Fibroblast of lung (primary cell): ENCODE data around the gene TAOK3. TPM values are rescaled to one million over a fixed set of nuclear protein-coding genes. Genes with fewer than 3 reads are reported as not detected.

Source experiments
- DNase-seq, 2 donors: peaks; one replicate each; pipeline versions ENCODE4 v3.0.0 to v3.0.0-alpha.2; 2010; ENCODE audit warnings: low read depth in 2 of 2
- H2AFZ ChIP-seq: 2 replicates; pipeline ENCODE4 v1.5.1; 2012; ENCODE audit warnings: low read length, control low read depth, inconsistent platforms
- H3K27ac ChIP-seq: 2 replicates; pipeline ENCODE4 v1.5.1; 2011; ENCODE audit warnings: low read length, control low read depth; ENCODE audit not compliant: insufficient read depth
- H3K27me3 ChIP-seq: 2 replicates; pipeline ENCODE4 v1.5.1; 2011; ENCODE audit warnings: mild to moderate bottlenecking, low read length; ENCODE audit not compliant: control insufficient read depth, insufficient read depth
- H3K36me3 ChIP-seq: 2 replicates; pipeline ENCODE4 v1.5.1; 2011; ENCODE audit warnings: low read length; ENCODE audit not compliant: control insufficient read depth, insufficient read depth
- H3K4me1 ChIP-seq: 2 replicates; pipeline ENCODE4 v1.5.1; 2011; ENCODE audit warnings: low read length; ENCODE audit not compliant: control insufficient read depth, insufficient read depth; ENCODE audit errors: extremely low read depth
- H3K4me2 ChIP-seq: 2 replicates; pipeline ENCODE4 v1.5.1; 2011; ENCODE audit warnings: low read length, control low read depth; ENCODE audit not compliant: insufficient read depth; ENCODE audit errors: extremely low read depth
- H3K4me3 ChIP-seq, 4 experiments: fragments of 200-600 bp in 1 of 4; sonication (generic) in 1 of 4; replicated peaks in 1 of 4; 2 replicates each; pipeline ENCODE4 v1.5.1; 2011 to 2016; ENCODE audit warnings: low read length in 4 of 4, low read depth in 3 of 4, mild to moderate bottlenecking in 3 of 4, control low read depth in 2 of 4, inconsistent platforms in 1 of 4, mixed read lengths in 1 of 4; ENCODE audit not compliant: insufficient read depth in 1 of 4; ENCODE audit errors: control extremely low read depth in 1 of 4
- H3K79me2 ChIP-seq: 2 replicates; pipeline ENCODE4 v1.5.1; 2012; ENCODE audit warnings: mild to moderate bottlenecking, low read length, inconsistent platforms; ENCODE audit not compliant: control insufficient read depth, insufficient read depth
- H3K9ac ChIP-seq: 2 replicates; pipeline ENCODE4 v1.5.1; 2011; ENCODE audit warnings: mild to moderate bottlenecking, low read length, control low read depth; ENCODE audit not compliant: insufficient read depth
- H3K9me3 ChIP-seq: 2 replicates; pipeline ENCODE4 v1.5.1; 2012; ENCODE audit warnings: low read depth, low read length; ENCODE audit not compliant: control insufficient read depth, insufficient read depth
- H4K20me1 ChIP-seq: 2 replicates; pipeline ENCODE4 v1.5.1; 2011; ENCODE audit warnings: low read length; ENCODE audit not compliant: control insufficient read depth, insufficient read depth; ENCODE audit errors: extremely low read depth
- EZH2 ChIP-seq: IDR thresholded peaks from 2 replicates; pipeline ENCODE4 v1.5.1; 2012; ENCODE audit warnings: low read length, control low read depth, mild to moderate bottlenecking; ENCODE audit errors: missing control alignments
- polyA plus RNA-seq, 2 donors: library from polyadenylated mRNA; depleted of rRNA in 1 of 2; stranded (reverse) in 1 of 2; unstranded in 1 of 2; fragments of >200 nt; gene quantifications; 2 replicates each; pipeline ENCODE4 v1.2.1, GENCODE V29; 2011 to 2012; ENCODE audit warnings: missing spikeins in 1 of 2
- total RNA-seq: library from RNA; depleted of rRNA; stranded (reverse); fragments of >200 nt; gene quantifications from 2 replicates; pipeline ENCODE4 v1.2.1, GENCODE V29; 2014
- TF ChIP-seq, protein P1 (sequence below), 2 donors: IDR thresholded peaks in 1 of 2; conservative IDR thresholded peaks in 1 of 2; 1 replicate in 1 of 2; 2 replicates in 1 of 2; pipeline ENCODE4 v1.5.1; 2011 to 2012; ENCODE audit warnings: low read length in 2 of 2, control low read depth in 1 of 2, inconsistent platforms in 1 of 2, low read depth in 1 of 2, mild to moderate bottlenecking in 1 of 2

TAOK3 gene
- total and polyA plus RNA-seq, 2 donors (not counting 1 experiment from before 2014, with no cell fraction given), result 64.7 to 97.4 TPM

DNA sequence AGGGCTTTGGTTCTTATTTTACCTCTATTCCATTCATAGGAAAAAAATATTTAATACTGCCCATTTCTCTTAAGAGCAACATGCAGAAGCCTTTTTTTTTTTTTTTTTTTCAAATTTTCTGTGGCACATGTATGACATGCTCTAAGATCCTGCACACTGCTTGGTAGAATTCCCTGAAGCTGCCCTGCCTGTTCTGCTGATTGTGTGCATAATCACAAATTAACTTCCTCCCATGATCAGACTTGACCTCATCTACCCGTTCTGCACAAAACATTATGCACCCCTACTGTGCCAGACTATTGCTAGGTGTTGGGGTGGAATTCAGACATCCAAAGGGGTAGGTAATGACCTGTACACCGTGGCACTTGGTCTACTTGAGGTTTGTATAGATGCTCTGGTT lies 25.8 kb upstream of the TAOK3 start:
- no peaks in the 10 kb centered on the region for H3K27me3 ChIP-seq
- no peak for DNase-seq
- H3K79me2 ChIP-seq, result no peaks in the 10 kb centered on the region
- no peak overlapping the region for H3K4me2 ChIP-seq
- H3K4me1 ChIP-seq, result no peaks in the 10 kb centered on the region
- H3K27ac ChIP-seq, result no peak overlapping the region
- H2AFZ ChIP-seq, result no peak overlapping the region
- no peaks in the 10 kb centered on the region for H4K20me1 ChIP-seq
- H3K9me3 ChIP-seq, result no peaks in the 10 kb centered on the region
- H3K36me3 ChIP-seq, result peaks cover 3% of the 10 kb centered on the region
- H3K9ac ChIP-seq, result no peak overlapping the region
- H3K4me3 ChIP-seq, result no peak overlapping the region
- TF ChIP-seq, protein P1, sequence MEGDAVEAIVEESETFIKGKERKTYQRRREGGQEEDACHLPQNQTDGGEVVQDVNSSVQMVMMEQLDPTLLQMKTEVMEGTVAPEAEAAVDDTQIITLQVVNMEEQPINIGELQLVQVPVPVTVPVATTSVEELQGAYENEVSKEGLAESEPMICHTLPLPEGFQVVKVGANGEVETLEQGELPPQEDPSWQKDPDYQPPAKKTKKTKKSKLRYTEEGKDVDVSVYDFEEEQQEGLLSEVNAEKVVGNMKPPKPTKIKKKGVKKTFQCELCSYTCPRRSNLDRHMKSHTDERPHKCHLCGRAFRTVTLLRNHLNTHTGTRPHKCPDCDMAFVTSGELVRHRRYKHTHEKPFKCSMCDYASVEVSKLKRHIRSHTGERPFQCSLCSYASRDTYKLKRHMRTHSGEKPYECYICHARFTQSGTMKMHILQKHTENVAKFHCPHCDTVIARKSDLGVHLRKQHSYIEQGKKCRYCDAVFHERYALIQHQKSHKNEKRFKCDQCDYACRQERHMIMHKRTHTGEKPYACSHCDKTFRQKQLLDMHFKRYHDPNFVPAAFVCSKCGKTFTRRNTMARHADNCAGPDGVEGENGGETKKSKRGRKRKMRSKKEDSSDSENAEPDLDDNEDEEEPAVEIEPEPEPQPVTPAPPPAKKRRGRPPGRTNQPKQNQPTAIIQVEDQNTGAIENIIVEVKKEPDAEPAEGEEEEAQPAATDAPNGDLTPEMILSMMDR (conservative IDR thresholded peaks at IDR 0.05 in 1 of 2, IDR thresholded peaks at IDR 0.05 in 1 of 2; ENCODE audit: low read depth in 1 of 2, low read length in 2 of 2), result no peak
- no peak for TF ChIP-seq EZH2

DNA sequence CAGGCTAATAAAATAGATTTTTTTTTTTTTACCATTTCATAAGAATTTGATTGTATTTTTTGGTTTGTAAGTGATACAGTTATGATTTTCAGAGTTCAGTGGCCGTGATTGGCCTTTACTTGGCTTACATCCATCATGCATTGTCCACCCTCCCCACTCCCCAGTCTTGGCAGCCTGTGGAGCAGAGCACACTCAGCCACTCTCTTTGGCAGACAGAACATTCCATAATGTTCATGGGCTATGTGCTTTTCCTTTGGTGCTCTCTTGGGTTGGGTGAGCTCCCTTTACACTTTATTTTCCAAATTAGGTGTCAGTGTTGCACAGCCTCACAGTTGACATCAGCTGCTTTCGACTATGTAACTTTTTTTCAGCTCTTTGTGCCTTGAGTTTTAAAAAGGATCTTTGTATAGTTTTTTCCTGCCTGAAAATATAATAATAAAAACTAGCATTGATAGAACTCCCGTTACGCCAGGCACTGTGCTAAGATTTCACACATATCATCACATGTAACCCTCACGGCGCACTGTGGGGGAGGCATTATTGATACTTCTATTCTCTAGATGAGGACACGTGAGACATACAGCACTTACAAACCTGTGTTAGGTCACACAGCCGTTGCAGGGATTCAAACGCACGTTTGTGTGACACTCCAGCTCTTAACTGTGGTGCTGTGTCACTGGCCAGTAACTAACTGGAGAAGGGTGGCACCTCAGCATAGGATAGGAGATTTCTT lies 25.2 kb upstream of the TAOK3 start:
- TF ChIP-seq, protein P1 (conservative IDR thresholded peaks at IDR 0.05 in 1 of 2, IDR thresholded peaks at IDR 0.05 in 1 of 2; ENCODE audit: low read depth in 1 of 2, low read length in 2 of 2), result no peak
- H4K20me1 ChIP-seq, result no peaks in the 10 kb centered on the region
- H2AFZ ChIP-seq, result no peak overlapping the region
- no peaks in the 10 kb centered on the region for H3K4me1 ChIP-seq
- H3K27ac ChIP-seq, result no peak overlapping the region
- H3K9me3 ChIP-seq, result no peaks in the 10 kb centered on the region
- no peak overlapping the region for H3K4me2 ChIP-seq
- H3K4me3 ChIP-seq, result no peak overlapping the region
- no peaks in the 10 kb centered on the region for H3K27me3 ChIP-seq
- no peak overlapping the region for H3K9ac ChIP-seq
- no peak for DNase-seq
- H3K36me3 ChIP-seq, result peaks cover 1% of the 10 kb centered on the region
- no peaks in the 10 kb centered on the region for H3K79me2 ChIP-seq

DNA sequence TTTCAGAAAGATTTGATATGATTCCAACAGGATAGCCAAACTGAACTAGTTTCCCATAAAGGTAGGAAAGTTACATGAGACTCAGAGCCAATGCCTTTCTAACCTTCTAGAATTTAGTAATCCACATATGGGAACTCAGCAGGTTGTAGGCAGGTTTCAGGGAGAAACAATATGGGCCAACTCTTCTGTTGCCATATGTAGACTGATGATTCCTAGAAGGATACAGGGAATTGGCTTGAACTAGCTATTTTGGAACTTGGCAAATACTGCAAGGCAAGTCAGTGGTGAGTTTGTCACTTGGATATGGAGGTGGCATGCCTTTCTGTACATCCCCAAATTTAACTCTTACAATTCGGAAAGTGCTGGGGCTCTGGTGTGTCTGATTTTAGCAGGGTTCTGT lies 19.1 kb upstream of the TAOK3 start:
- TF ChIP-seq, protein P1 (conservative IDR thresholded peaks at IDR 0.05 in 1 of 2, IDR thresholded peaks at IDR 0.05 in 1 of 2; ENCODE audit: low read depth in 1 of 2, low read length in 2 of 2), result no peak
- TF ChIP-seq EZH2, result no peak
- H3K9ac ChIP-seq, result no peak overlapping the region
- H3K9me3 ChIP-seq, result no peaks in the 10 kb centered on the region
- no peaks in the 10 kb centered on the region for H3K79me2 ChIP-seq
- no peaks in the 10 kb centered on the region for H3K4me1 ChIP-seq
- no peak for DNase-seq
- H3K4me2 ChIP-seq, result no peak overlapping the region
- peaks cover 6% of the 10 kb centered on the region for H3K36me3 ChIP-seq
- H4K20me1 ChIP-seq, result no peaks in the 10 kb centered on the region
- H3K4me3 ChIP-seq, result no peak overlapping the region
- H3K27ac ChIP-seq, result no peak overlapping the region
- H2AFZ ChIP-seq, result no peak overlapping the region
- no peaks in the 10 kb centered on the region for H3K27me3 ChIP-seq
